Measurements from ENCODE around the gene RMC1.

GRCh38 chr18:23503038-23503962, at the start of gene RMC1:
- TF ChIP-seq CTCF (IDR thresholded peaks at IDR 0.05) (peak in 4 of 7 experiments; percentile 23 to 31 (median 26)), POLR2A (IDR thresholded peaks at IDR 0.05) (peak; percentile 80 to 95 (median 93))
